Progenitor cell of endocrine pancreas (in vitro differentiated cells): ENCODE data around the gene IGFBP3. TPM values are rescaled to one million over a fixed set of nuclear protein-coding genes. Genes with fewer than 3 reads are reported as not detected.

Experiments
- DNase-seq: peaks from one replicate; pipeline ENCODE4 v3.0.0; 2021; ENCODE audit warnings: low spot score; ENCODE audit not compliant: unreplicated experiment
- H3K27ac Mint-ChIP-seq: 2 replicates; pipeline ENCODE4 v1.8.0; 2021; ENCODE audit warnings: mild to moderate bottlenecking, moderate library complexity, mixed read lengths
- H3K27me3 Mint-ChIP-seq: 2 replicates; pipeline ENCODE4 v1.8.0; 2021; ENCODE audit warnings: mixed read lengths
- H3K36me3 Mint-ChIP-seq: 2 replicates; pipeline ENCODE4 v1.8.0; 2022; ENCODE audit warnings: mixed read lengths; ENCODE audit not compliant: insufficient read depth
- H3K4me1 Mint-ChIP-seq: 2 replicates; pipeline ENCODE4 v1.8.0; 2021; ENCODE audit warnings: low read depth, mixed read lengths
- H3K4me3 Mint-ChIP-seq: 2 replicates; pipeline ENCODE4 v1.8.0; 2021; ENCODE audit warnings: low read depth, mild to moderate bottlenecking, moderate library complexity, mixed read lengths
- H3K9me3 Mint-ChIP-seq: 2 replicates; pipeline ENCODE4 v1.8.0; 2021; ENCODE audit warnings: low read depth, mixed read lengths
- total RNA-seq: library from RNA; stranded (reverse); gene quantifications from 2 replicates; pipeline ENCODE4 v1.2.1, GENCODE V29; 2021
- TF ChIP-seq, protein P1 (sequence below): fragments of 200-600 bp; sonication (generic); IDR thresholded peaks from one replicate; pipeline ENCODE4 v1.5.0; 2021; ENCODE audit warnings: antibody characterized with exemption, mild to moderate bottlenecking; ENCODE audit not compliant: unreplicated experiment

The IGFBP3 gene
- total RNA-seq, 1 donor from 2014 or later, result 8.6 TPM

DNA sequence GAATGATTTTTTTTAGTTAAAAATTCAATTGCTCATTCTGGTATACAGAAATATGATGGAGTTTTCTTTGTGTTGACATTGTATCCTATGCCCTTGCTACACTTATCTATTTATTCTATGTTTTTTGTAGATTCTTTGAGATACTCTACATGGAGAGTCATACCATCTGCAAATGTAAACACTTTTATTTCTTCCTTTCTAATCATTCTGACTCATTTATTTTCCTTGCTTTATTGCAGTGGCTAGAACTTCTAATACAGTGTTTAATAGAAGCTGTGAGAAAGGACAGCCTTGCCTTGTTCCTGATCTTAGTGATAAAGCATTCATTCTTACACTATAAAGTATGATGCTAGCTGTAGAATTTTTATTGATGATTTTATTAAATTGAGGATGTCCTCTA lies 9.9 kb upstream of the IGFBP3 start:
- Mint-ChIP-seq H3K27ac (no peak overlapping the region), H3K9me3 (no peaks in the 10 kb centered on the region), H3K4me3 (no peak overlapping the region), H3K27me3 (peaks cover 7% of the 10 kb centered on the region), H3K36me3 (no peaks in the 10 kb centered on the region), H3K4me1 (no peaks in the 10 kb centered on the region)
- no peak for DNase-seq
- TF ChIP-seq, protein P1, sequence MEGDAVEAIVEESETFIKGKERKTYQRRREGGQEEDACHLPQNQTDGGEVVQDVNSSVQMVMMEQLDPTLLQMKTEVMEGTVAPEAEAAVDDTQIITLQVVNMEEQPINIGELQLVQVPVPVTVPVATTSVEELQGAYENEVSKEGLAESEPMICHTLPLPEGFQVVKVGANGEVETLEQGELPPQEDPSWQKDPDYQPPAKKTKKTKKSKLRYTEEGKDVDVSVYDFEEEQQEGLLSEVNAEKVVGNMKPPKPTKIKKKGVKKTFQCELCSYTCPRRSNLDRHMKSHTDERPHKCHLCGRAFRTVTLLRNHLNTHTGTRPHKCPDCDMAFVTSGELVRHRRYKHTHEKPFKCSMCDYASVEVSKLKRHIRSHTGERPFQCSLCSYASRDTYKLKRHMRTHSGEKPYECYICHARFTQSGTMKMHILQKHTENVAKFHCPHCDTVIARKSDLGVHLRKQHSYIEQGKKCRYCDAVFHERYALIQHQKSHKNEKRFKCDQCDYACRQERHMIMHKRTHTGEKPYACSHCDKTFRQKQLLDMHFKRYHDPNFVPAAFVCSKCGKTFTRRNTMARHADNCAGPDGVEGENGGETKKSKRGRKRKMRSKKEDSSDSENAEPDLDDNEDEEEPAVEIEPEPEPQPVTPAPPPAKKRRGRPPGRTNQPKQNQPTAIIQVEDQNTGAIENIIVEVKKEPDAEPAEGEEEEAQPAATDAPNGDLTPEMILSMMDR, result no peak

DNA sequence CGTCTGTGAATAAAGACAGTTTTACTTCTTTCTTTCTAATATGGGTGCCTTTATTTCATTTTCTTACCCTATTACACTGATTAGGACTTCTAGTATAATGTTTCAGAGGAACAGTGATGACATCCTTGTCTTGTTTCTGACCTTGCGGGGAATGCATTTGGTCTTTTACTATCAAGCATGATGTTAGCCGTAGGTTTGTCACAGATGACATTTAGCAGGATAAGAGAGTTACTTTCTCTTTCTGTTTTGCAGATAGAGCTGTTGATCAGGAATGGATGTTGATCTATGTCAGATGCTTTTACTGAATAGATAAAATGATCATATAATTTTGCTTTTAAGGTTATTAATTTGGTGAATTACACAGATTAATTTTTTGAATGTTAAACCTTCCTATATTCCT lies 6.6 kb upstream of the IGFBP3 start:
- Mint-ChIP-seq H3K27ac (no peak overlapping the region), H3K4me3 (no peak overlapping the region), H3K9me3 (no peaks in the 10 kb centered on the region), H3K27me3 (peaks cover 26% of the 10 kb centered on the region), H3K4me1 (peaks cover 6% of the 10 kb centered on the region), H3K36me3 (no peaks in the 10 kb centered on the region)
- no peak for DNase-seq
- TF ChIP-seq, protein P1, result no peak

DNA sequence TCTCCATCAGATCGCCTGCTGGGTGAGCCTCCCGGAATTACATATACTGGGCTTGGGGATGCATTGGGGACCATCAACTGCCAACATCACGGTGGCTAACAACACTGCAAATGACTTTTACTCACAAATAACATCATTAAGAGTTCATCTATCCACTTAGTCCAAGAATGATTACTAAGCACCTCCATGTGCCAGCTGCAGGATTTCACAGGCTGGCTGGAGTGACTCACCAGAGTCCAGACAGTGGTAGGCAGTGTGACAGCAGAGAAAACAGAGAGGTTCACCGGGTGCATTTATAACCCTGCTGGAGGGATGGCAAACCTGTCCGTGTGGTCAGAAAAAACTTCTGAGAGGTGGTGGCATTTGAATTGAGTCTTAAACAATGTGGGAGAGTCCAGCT lies 3.2 kb upstream of the IGFBP3 start:
- Mint-ChIP-seq H3K9me3 (no peaks in the 10 kb centered on the region), H3K27me3 (peaks cover 52% of the 10 kb centered on the region), H3K4me1 (peaks cover 18% of the 10 kb centered on the region), H3K4me3 (no peak overlapping the region), H3K36me3 (no peaks in the 10 kb centered on the region), H3K27ac (no peak overlapping the region)
- TF ChIP-seq, protein P1, result no peak
- no peak for DNase-seq

DNA sequence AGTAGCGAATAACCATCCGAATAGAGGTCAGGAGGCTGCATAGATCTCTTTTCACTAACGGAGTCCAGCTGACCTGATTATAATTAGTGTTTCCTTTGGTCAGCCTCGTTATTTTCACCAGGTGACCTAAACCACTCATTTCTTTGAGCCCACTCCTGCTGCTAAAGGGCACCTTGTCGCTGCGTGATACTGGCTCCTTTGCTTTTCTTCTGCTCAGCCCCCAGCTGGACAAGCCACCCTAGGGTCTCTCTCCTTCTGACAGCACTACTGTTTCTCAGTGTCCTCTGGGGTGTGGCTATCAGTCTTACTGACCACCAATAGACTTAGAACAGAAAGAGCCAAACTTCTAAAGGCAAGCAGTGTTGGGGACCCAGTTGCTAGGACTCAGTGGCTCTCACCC lies 2.7 kb upstream of the IGFBP3 start:
- Mint-ChIP-seq H3K4me3 (no peak overlapping the region), H3K4me1 (peaks cover 18% of the 10 kb centered on the region), H3K27me3 (peaks cover 57% of the 10 kb centered on the region), H3K36me3 (no peaks in the 10 kb centered on the region), H3K27ac (no peak overlapping the region), H3K9me3 (no peaks in the 10 kb centered on the region)
- TF ChIP-seq, protein P1, result no peak
- DNase-seq, result no peak

DNA sequence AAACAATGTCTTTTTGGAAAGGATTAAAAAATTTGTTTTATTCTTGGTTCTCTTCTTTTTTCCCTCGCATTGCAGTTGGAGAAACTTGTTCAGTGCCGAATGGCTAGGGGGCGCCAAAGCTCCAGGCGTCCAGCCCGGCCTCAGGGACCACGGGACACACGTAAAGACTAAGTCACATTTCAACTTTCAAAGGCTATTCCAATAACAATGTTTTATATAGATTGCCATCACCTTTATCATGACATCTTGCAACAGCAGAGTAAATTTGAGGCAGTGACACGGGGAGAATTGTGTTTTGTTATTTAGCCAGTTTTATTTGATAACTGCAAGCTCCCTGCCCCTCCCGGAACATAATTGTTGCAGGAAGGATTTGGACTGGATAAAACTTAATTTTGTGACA lies 2.2 kb upstream of the IGFBP3 start:
- peak; percentile 67 for DNase-seq
- Mint-ChIP-seq H3K4me1 (peaks cover 18% of the 10 kb centered on the region), H3K4me3 (no peak overlapping the region), H3K36me3 (no peaks in the 10 kb centered on the region), H3K27me3 (peaks cover 62% of the 10 kb centered on the region), H3K27ac (no peak overlapping the region), H3K9me3 (no peaks in the 10 kb centered on the region)
- TF ChIP-seq, protein P1, result peak; percentile 95

DNA sequence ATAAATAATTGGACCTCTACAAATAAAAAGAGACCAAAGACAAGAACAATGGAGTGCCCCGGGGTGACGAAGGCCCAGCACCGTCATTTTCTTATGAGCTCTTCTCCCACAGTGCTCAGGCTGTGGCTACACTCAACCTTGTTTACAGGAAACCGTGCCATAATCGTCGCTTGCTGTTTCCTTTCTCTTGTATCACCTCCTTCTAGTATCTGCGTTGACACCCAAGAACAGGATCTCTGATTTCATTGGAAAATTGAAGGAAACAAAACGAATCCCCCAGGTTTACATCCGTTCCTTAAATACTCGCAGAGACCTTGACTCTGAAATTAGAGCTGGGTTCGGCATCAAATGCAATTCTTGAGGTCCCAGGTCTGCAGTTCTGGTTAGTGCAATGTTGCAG lies 1.7 kb upstream of the IGFBP3 start:
- Mint-ChIP-seq H3K36me3 (no peaks in the 10 kb centered on the region), H3K4me3 (peak overlapping the region; percentile 68), H3K4me1 (peaks cover 18% of the 10 kb centered on the region), H3K9me3 (no peaks in the 10 kb centered on the region), H3K27me3 (peaks cover 67% of the 10 kb centered on the region), H3K27ac (no peak overlapping the region)
- DNase-seq, result no peak
- TF ChIP-seq, protein P1, result no peak
